ENCODE results near the gene MEF2D. TPM values are rescaled to one million over a fixed set of nuclear protein-coding genes. Genes with fewer than 3 reads are reported as not detected.

Gene MEF2D
- polyA plus RNA-seq, 1 donor (not counting 4 experiments of a cell fraction or from before 2014, with no cell fraction given) = 9.3 TPM

DNA sequence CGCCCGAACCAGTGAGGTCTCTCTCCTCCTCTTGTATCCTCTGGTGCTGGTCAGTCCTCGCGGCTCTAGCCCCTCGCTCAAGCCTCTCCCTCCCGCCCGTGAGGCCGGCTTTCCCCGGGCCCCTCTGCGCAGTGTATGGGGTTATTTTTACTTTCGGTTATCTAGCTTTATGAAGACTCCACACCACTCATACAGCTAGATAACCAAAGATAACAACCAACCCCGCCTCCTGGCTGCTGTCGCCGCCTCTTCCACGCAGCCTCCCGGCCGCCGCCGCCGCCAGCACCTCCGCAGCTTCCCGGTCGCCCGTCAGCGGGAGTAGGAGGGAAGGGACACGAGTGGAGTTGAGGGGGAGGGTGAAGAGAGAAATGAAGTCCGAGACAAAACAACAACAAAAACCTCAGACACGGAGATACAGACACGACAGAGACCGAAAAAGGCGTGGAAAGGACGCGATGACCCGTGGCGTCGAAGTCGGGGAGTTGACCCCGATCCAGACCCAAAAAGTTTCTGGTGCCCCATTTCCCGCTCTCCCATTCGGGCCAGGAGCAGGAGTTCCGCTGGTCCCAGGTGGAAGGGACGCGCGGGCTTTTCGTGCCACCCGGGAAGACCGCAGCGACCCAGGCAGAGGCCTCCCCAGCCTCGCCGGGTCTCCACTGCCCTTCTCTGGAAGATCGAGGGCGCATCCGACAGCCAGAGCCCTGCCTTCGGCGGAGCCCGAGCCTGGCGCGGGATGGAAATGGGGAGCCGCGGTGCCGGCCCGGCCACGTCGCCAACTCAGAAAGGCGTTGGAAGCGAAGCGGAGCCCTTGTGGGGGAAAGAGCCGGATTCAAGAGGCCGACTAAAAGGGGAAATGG lies 80.1 kb downstream of the MEF2D start:
- TF ChIP-seq EZH2 (IDR thresholded peaks at IDR 0.05; ENCODE audit: low read length) = peak; percentile 96
- no peak for TF ChIP-seq CTCF (optimal IDR thresholded peaks at IDR 0.05 in 1 of 3, IDR thresholded peaks at IDR 0.05 in 1 of 3, conservative IDR thresholded peaks at IDR 0.05 in 1 of 3; ENCODE audit: extremely low read depth in 1 of 3, insufficient read depth in 2 of 3, low read length in 3 of 3)
- peaks cover 2% of the 10 kb centered on the region for H4K20me1 ChIP-seq (ENCODE audit: control insufficient read depth, extremely low read depth, insufficient read depth, low read length)
- DNase-seq (ENCODE audit: low read depth, low spot score) (no peak), FAIRE-seq (no peak)
- no peaks in the 10 kb centered on the region for H3K36me3 ChIP-seq (ENCODE audit: control insufficient read depth in 2 of 2, extremely low read depth in 1 of 2, insufficient read depth in 2 of 2, low read length in 2 of 2)
- H3K9ac ChIP-seq (ENCODE audit: control insufficient read depth, extremely low read depth, insufficient read depth, low read length) = no peak overlapping the region
- peak overlapping the region in 1 of 3 experiments; percentile 54 for H3K4me3 ChIP-seq (ENCODE audit: control insufficient read depth in 2 of 3, extremely low read depth in 1 of 3, insufficient read depth in 2 of 3, low read depth in 1 of 3, low read length in 3 of 3)
- H3K27me3 ChIP-seq (ENCODE audit: control insufficient read depth, extremely low read depth, insufficient read depth, low read length) = peaks cover 64% of the 10 kb centered on the region
- no peak overlapping the region for H3K27ac ChIP-seq (ENCODE audit: control insufficient read depth, insufficient read depth, low read length)
- no peaks in the 10 kb centered on the region for H3K79me2 ChIP-seq (ENCODE audit: control insufficient read depth, insufficient read depth, low read length)
- H2AFZ ChIP-seq (ENCODE audit: control insufficient read depth, low read length) = no peak overlapping the region
- dilution Hi-C loops (cut with MboI; ENCODE audit: extremely low pct_ligation_motif_present, low sequenced_read_pairs) = no loop called here
- H3K4me1 ChIP-seq (ENCODE audit: control insufficient read depth, extremely low read depth, insufficient read depth, low read length) = peaks cover 24% of the 10 kb centered on the region
- peak overlapping the region; percentile 74 for H3K4me2 ChIP-seq (ENCODE audit: control insufficient read depth, extremely low read depth, insufficient read depth, low read depth, low read length)
- H3K9me3 ChIP-seq (ENCODE audit: control insufficient read depth, low read depth, low read length) = no peaks in the 10 kb centered on the region
- no peaks in the 10 kb centered on the region for H3K9me1 ChIP-seq (ENCODE audit: control insufficient read depth, extremely low read depth, insufficient read depth, low read length)

GRCh38 chr1:156419854-156420204 lies 80.7 kb downstream of the MEF2D start:
- Histone ChIP-seq H3K79me2 (ENCODE audit: control insufficient read depth, insufficient read depth, low read length) (no peaks in the 10 kb centered on the region), H3K9me1 (ENCODE audit: control insufficient read depth, extremely low read depth, insufficient read depth, low read length) (no peaks in the 10 kb centered on the region), H3K9ac (ENCODE audit: control insufficient read depth, extremely low read depth, insufficient read depth, low read length) (no peak overlapping the region), H2AFZ (ENCODE audit: control insufficient read depth, low read length) (no peak overlapping the region), H3K36me3 (ENCODE audit: control insufficient read depth in 2 of 2, extremely low read depth in 1 of 2, insufficient read depth in 2 of 2, low read length in 2 of 2) (no peaks in the 10 kb centered on the region), H3K27me3 (ENCODE audit: control insufficient read depth, extremely low read depth, insufficient read depth, low read length) (peaks cover 61% of the 10 kb centered on the region), H3K9me3 (ENCODE audit: control insufficient read depth, low read depth, low read length) (no peaks in the 10 kb centered on the region), H3K4me2 (ENCODE audit: control insufficient read depth, extremely low read depth, insufficient read depth, low read depth, low read length) (no peak overlapping the region), H3K4me1 (ENCODE audit: control insufficient read depth, extremely low read depth, insufficient read depth, low read length) (peaks cover 24% of the 10 kb centered on the region), H3K4me3 (ENCODE audit: control insufficient read depth in 2 of 3, extremely low read depth in 1 of 3, insufficient read depth in 2 of 3, low read depth in 1 of 3, low read length in 3 of 3) (no peak overlapping the region), H3K27ac (ENCODE audit: control insufficient read depth, insufficient read depth, low read length) (no peak overlapping the region), H4K20me1 (ENCODE audit: control insufficient read depth, extremely low read depth, insufficient read depth, low read length) (no peaks in the 10 kb centered on the region)
- TF ChIP-seq CTCF (optimal IDR thresholded peaks at IDR 0.05 in 1 of 3, IDR thresholded peaks at IDR 0.05 in 1 of 3, conservative IDR thresholded peaks at IDR 0.05 in 1 of 3; ENCODE audit: extremely low read depth in 1 of 3, insufficient read depth in 2 of 3, low read length in 3 of 3) = no peak
- no peak for TF ChIP-seq EZH2 (IDR thresholded peaks at IDR 0.05; ENCODE audit: low read length)
- FAIRE-seq (no peak), DNase-seq (ENCODE audit: low read depth, low spot score) (no peak)
- dilution Hi-C loops (cut with MboI; ENCODE audit: extremely low pct_ligation_motif_present, low sequenced_read_pairs) = no loop called here

Measured in keratinocyte (primary cell).